ENCODE measurements around the gene KCNQ1. TPM values are rescaled to one million over a fixed set of nuclear protein-coding genes. Genes with fewer than 3 reads are reported as not detected.

Gene KCNQ1
- total RNA-seq, 1 donor from 2014 or later: 0.16 TPM

DNA sequence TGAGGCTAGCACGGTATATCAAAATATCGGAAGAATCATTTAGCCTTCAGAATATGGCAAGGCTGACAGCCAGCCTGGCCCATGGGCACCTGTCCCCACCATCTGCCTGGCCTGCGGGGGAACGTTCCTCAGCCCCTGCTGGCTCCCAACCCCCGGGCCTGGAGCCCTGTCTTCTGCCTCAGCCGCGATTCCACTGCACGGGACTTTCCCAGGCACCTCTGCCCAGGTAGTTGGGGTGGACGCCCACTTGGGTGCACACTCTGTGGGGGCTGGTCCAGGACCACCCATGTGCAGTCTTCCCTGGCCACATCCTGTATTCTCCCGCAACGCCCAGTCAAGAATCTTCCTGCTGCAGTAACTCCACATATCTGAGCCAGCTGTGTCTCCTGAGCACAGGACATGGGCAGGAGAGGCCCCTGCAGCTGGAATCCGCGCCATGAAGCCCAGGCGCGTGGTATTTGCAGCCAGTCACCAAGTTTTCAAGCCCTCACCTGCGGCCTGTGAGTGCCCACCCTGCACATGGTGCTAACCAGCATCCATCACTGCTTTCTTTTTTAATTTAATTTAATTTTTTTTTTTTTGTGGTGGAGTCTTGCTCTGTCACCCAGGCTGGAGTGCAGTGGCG is 77.9 kb downstream of the KCNQ1 start:
- no peak overlapping the region for H3K4me3 Mint-ChIP-seq (ENCODE audit: unreplicated experiment)
- TF ChIP-seq, protein P1, sequence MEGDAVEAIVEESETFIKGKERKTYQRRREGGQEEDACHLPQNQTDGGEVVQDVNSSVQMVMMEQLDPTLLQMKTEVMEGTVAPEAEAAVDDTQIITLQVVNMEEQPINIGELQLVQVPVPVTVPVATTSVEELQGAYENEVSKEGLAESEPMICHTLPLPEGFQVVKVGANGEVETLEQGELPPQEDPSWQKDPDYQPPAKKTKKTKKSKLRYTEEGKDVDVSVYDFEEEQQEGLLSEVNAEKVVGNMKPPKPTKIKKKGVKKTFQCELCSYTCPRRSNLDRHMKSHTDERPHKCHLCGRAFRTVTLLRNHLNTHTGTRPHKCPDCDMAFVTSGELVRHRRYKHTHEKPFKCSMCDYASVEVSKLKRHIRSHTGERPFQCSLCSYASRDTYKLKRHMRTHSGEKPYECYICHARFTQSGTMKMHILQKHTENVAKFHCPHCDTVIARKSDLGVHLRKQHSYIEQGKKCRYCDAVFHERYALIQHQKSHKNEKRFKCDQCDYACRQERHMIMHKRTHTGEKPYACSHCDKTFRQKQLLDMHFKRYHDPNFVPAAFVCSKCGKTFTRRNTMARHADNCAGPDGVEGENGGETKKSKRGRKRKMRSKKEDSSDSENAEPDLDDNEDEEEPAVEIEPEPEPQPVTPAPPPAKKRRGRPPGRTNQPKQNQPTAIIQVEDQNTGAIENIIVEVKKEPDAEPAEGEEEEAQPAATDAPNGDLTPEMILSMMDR (IDR thresholded peaks at IDR 0.05): no peak
- H3K9me3 Mint-ChIP-seq (ENCODE audit: unreplicated experiment): no peaks in the 10 kb centered on the region
- peaks cover 10% of the 10 kb centered on the region for H3K27me3 Mint-ChIP-seq (ENCODE audit: unreplicated experiment)
- H3K27ac Mint-ChIP-seq (ENCODE audit: unreplicated experiment): no peak overlapping the region
- peak; percentile 80 for DNase-seq (ENCODE audit: extremely low spot score, unreplicated experiment)
- peaks cover 3% of the 10 kb centered on the region for H3K4me1 Mint-ChIP-seq (ENCODE audit: unreplicated experiment)
- H3K36me3 Mint-ChIP-seq (ENCODE audit: unreplicated experiment): no peaks in the 10 kb centered on the region

DNA sequence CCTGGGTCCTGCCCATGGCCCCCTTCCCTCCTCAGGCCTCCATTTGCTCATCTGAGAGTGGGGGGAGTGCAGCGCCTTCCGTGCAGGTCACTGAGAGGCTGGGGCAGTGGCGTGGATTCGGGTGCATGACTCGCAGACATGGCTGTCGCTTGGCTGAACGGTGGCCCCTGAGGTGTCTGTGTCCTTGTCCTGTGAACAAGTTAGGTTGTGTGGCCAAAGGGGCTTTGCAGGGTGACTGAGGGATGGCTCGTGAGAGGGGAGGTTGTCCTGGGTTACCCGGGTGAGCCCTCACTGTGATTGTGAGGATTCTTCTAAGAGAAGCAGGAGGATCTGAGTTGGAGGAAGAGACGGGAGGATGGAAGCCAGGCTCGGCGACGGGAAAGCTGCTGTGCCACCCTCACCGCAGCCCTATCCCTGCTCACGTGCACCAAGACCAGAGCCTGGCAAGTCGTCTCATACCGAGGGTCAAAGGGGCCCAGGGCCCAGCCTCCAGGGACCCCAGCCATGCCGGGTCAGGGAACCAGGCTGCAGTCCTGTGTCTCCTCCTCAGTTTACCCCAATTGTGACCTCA is 79.1 kb downstream of the KCNQ1 start:
- no peaks in the 10 kb centered on the region for H3K9me3 Mint-ChIP-seq (ENCODE audit: unreplicated experiment)
- peaks cover 15% of the 10 kb centered on the region for H3K27me3 Mint-ChIP-seq (ENCODE audit: unreplicated experiment)
- peak; percentile 77 for DNase-seq (ENCODE audit: extremely low spot score, unreplicated experiment)
- peaks cover 3% of the 10 kb centered on the region for H3K4me1 Mint-ChIP-seq (ENCODE audit: unreplicated experiment)
- H3K36me3 Mint-ChIP-seq (ENCODE audit: unreplicated experiment): no peaks in the 10 kb centered on the region
- H3K4me3 Mint-ChIP-seq (ENCODE audit: unreplicated experiment): no peak overlapping the region
- TF ChIP-seq, protein P1 (IDR thresholded peaks at IDR 0.05): no peak
- no peak overlapping the region for H3K27ac Mint-ChIP-seq (ENCODE audit: unreplicated experiment)

DNA sequence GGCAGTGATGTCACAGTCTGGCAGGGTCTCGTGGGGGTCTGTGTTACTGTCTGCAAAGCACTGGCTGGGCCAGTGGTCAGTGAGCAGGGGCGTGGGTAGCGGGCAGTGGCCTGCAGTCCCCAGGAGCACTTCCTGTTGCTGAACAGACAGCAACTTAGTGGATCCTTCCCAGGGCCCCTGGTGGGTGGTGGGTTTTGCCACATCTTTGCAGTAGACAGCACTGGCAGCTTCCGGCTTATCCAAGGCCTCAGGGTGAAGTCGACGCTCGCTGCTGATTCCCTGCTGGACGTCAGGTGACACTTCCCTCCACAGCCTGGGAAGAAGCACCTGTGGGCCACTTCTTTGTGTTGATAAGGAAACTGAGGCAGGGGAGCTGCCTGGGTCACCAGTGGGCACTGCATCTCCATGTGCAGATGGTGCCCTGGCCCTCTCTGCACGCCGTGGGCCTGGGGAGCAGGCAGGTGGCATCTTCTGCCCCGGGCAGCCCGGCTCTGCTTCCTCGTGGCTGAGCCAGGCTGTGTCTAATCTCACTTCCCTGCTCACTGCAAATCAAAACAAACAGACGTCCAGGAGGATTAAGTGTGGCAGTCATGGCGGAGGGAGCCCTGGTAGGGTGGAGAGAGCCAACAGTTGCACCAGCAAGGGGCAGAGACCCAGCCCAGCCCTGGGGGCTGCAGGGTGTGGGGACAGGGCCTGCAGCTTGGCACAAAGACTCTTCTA is 79.8 kb downstream of the KCNQ1 start:
- peaks cover 20% of the 10 kb centered on the region for H3K27me3 Mint-ChIP-seq (ENCODE audit: unreplicated experiment)
- DNase-seq (ENCODE audit: extremely low spot score, unreplicated experiment): peak; percentile 79
- TF ChIP-seq, protein P1 (IDR thresholded peaks at IDR 0.05): no peak
- no peak overlapping the region for H3K27ac Mint-ChIP-seq (ENCODE audit: unreplicated experiment)
- no peak overlapping the region for H3K4me3 Mint-ChIP-seq (ENCODE audit: unreplicated experiment)
- no peaks in the 10 kb centered on the region for H3K9me3 Mint-ChIP-seq (ENCODE audit: unreplicated experiment)
- peaks cover 3% of the 10 kb centered on the region for H3K4me1 Mint-ChIP-seq (ENCODE audit: unreplicated experiment)
- H3K36me3 Mint-ChIP-seq (ENCODE audit: unreplicated experiment): no peaks in the 10 kb centered on the region

DNA sequence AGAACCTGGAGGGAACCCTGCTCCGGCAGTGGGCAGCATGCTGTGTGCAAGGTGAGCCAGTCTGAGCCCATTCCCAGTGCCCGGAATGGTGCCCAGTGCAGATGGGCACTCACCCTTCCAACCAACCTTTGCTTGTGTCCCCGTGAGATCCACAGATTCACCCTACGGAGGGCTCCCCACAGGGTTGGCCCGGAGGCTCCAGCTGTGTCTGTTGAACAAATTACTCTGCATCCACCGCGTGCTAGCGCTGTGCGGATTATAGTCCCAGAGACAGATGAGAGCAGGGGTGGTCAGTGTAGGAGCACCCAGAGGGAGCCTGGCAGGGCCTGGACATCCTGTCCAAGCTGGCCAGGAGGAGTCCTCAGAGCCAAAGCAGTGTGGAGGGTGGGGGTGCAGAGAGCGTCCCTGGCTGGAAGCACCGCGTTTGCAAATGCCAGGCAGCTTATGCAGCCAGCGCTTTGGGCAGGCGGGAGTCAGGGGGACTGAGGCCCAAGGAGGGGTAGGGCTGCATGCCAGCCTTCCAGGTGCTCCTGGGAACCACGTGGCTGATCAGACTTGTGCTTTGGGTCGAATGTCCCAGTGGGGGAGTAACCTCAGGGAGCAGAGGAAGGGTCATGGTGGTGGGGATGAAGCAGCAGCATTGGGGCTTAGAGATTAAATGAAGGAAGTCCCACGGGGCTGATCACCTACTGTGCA is 80.5 kb downstream of the KCNQ1 start:
- TF ChIP-seq, protein P1 (IDR thresholded peaks at IDR 0.05): no peak
- peaks cover 23% of the 10 kb centered on the region for H3K27me3 Mint-ChIP-seq (ENCODE audit: unreplicated experiment)
- peak; percentile 75 for DNase-seq (ENCODE audit: extremely low spot score, unreplicated experiment)

More for the DNA sequence above, 80.5 kb downstream of the KCNQ1 start:
- Mint-ChIP-seq H3K9me3 (ENCODE audit: unreplicated experiment) (no peaks in the 10 kb centered on the region), H3K4me1 (ENCODE audit: unreplicated experiment) (peaks cover 3% of the 10 kb centered on the region), H3K27ac (ENCODE audit: unreplicated experiment) (no peak overlapping the region), H3K4me3 (ENCODE audit: unreplicated experiment) (no peak overlapping the region), H3K36me3 (ENCODE audit: unreplicated experiment) (no peaks in the 10 kb centered on the region)

Data from osteocyte (in vitro differentiated cells).